NT2/D1 (cell line): ENCODE results near the gene C20orf141.
"Not testable (repeated sequence)": the region's sequence is repeated elsewhere in the genome, so short reads cannot be mapped to it uniquely, and the experiment has no call there.

Experiments
- DNase-seq: peaks from one replicate; pipeline ENCODE4 v3.0.0-alpha.2; 2011; ENCODE audit warnings: low read depth, low spot score
- H3K27me3 ChIP-seq: 2 replicates; pipeline ENCODE4 v1.6.0; 2011; ENCODE audit warnings: mild to moderate bottlenecking; ENCODE audit not compliant: insufficient read length, insufficient read depth
- H3K36me3 ChIP-seq: 2 replicates; pipeline ENCODE4 v1.6.1; 2011; ENCODE audit warnings: mild to moderate bottlenecking, low read length, mixed read lengths; ENCODE audit not compliant: insufficient read depth, insufficient read length
- H3K4me1 ChIP-seq: 2 replicates; pipeline ENCODE4 v1.5.1; 2011; ENCODE audit not compliant: insufficient read depth, insufficient read length
- H3K4me3 ChIP-seq: 2 replicates; pipeline ENCODE4 v1.5.1; 2011; ENCODE audit warnings: low read depth; ENCODE audit not compliant: insufficient read length
- H3K9ac ChIP-seq: 2 replicates; pipeline ENCODE4 v1.6.0; 2011; ENCODE audit warnings: low read depth; ENCODE audit not compliant: insufficient read length
- H3K9me3 ChIP-seq: 2 replicates; pipeline ENCODE4 v1.5.1; 2011; ENCODE audit warnings: mild to moderate bottlenecking, low read length; ENCODE audit not compliant: insufficient read depth
- SUZ12 ChIP-seq: IDR thresholded peaks from 2 replicates; pipeline ENCODE4 v1.6.1; 2011; ENCODE audit not compliant: insufficient read length, insufficient read depth; ENCODE audit errors: extremely low read depth
- YY1 ChIP-seq: IDR thresholded peaks from 2 replicates; pipeline ENCODE4 v1.6.1; 2011; ENCODE audit not compliant: insufficient read length, insufficient read depth
- ZNF274 ChIP-seq: IDR thresholded peaks from 2 replicates; pipeline ENCODE4 v1.6.1; 2011; ENCODE audit warnings: mild to moderate bottlenecking, low read depth, low read length

Gene C20orf141

DNA sequence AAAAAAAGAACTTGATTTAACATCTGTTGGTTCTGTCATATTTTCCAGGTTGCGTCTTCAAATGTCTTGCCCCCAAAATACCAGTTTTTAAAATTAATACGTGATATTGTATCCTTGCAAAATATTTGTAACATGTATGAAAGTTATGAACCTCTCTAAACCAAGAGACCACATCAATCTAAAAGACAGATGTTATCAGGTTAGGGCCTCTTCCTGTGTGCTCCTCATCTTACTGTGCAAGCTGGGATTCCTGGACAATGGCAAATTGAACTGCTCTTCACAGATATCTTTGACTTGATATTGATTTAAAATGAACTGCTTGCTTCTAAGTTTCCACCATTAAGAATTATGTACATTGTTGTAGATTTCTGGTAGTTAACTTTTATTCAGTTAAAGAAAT, 11.0 kb downstream of the C20orf141 start:
- no peak for DNase-seq
- no peaks in the 10 kb centered on the region for H3K36me3 ChIP-seq
- no peaks in the 10 kb centered on the region for H3K27me3 ChIP-seq
- H3K9ac ChIP-seq = no peak overlapping the region
- H3K4me1 ChIP-seq = no peaks in the 10 kb centered on the region
- H3K4me3 ChIP-seq = no peak overlapping the region
- no peak for TF ChIP-seq YY1
- no peak for TF ChIP-seq SUZ12
- no peak for TF ChIP-seq ZNF274
- no peaks in the 10 kb centered on the region for H3K9me3 ChIP-seq

DNA sequence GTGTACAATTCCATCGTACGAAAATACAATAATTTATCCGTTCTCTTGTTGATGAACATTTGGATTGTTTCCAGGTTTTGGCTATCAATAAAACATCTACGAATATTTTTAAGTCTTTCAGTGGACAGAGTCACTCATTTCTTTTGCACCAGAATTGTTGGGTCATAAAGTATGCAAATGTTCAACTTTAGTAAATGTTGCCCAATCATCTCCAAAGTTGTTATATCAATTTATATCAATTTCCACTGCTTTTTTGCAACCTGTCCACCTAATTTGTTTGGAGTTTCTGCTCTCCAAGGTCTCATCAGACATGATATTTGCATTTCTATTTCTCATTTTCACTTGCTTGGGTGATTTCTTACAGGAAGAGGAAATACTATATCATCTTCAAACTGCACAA, 11.9 kb downstream of the C20orf141 start:
- Histone ChIP-seq H3K9ac (no peak overlapping the region), H3K27me3 (no peaks in the 10 kb centered on the region), H3K4me3 (no peak overlapping the region), H3K4me1 (no peaks in the 10 kb centered on the region), H3K9me3 (no peaks in the 10 kb centered on the region), H3K36me3 (no peaks in the 10 kb centered on the region)
- TF ChIP-seq ZNF274 (no peak), SUZ12 (no peak), YY1 (no peak)
- no peak for DNase-seq

DNA sequence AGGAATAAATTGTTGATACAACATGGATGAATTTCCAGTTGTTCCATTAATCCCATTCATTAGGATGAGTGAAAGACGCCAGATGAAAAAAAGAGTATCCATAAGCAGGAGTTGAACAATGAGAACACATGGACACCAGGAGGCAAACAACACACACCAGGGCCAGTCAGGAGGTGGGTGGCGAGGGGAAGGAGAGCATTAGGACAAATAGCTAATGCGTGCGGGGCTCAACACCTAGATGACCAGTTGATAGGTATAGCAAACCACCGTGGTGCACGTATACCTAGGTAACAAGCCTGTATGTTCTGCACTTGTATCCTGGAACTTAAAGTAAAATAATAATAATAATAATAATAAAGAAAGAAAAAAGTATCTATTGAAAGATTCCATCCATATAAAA, 14.6 kb downstream of the C20orf141 start:
- TF ChIP-seq SUZ12 (no peak), YY1 (no peak), ZNF274 (no peak)
- Histone ChIP-seq H3K36me3 (peaks cover 4% of the 10 kb centered on the region), H3K4me3 (no peak overlapping the region), H3K27me3 (no peaks in the 10 kb centered on the region), H3K9me3 (no peaks in the 10 kb centered on the region), H3K9ac (no peak overlapping the region), H3K4me1 (no peaks in the 10 kb centered on the region)
- no peak for DNase-seq

DNA sequence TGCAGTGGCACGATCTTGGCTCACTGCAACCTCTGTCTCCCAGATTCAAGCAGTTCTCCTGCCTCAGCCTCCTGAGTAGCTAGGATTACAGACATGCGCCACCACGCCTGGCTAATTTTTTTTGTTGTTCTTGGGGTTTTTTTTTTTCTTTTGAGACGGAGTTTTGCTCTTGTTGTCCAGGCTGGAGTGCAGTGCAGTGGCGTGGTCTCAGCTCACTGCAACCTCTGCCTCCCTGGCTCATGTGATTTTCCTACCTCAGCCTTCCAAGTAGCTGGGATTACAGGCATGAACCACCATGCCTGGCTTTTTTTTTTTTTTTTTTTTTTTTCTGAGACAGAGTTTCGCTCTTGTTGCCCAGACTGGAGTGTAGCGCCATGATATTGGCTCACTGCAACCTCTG, 16.4 kb downstream of the C20orf141 start:
- not testable (repeated sequence) for H3K4me1 ChIP-seq, H3K9me3 ChIP-seq, H3K9ac ChIP-seq, DNase-seq, H3K27me3 ChIP-seq, H3K4me3 ChIP-seq
- peaks cover 15% of the 10 kb centered on the region for H3K36me3 ChIP-seq

DNA sequence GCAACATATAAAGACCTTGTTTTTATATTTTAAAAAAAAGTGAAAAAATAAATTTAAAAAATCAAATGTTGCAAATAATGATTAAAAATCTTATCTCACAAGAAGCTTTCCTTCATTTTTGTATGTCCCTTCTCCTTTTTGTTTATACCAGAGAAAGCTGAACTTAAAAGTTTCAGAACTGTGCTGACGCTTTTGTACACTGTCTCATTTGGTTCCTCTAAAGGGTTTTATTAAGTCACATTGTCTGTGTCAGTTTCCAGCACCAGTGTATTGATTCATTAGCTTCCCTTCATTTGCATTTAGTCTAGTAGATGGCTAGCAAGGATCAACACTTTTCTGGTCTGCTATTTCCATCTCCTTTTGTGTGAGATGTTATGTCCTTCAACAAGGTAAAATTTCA, 19.0 kb downstream of the C20orf141 start:
- Histone ChIP-seq H3K4me3 (no peak overlapping the region), H3K36me3 (peaks cover 36% of the 10 kb centered on the region), H3K9me3 (no peaks in the 10 kb centered on the region), H3K27me3 (no peaks in the 10 kb centered on the region), H3K4me1 (no peaks in the 10 kb centered on the region), H3K9ac (no peak overlapping the region)
- no peak for TF ChIP-seq ZNF274
- no peak for TF ChIP-seq YY1
- no peak for TF ChIP-seq SUZ12
- DNase-seq = no peak

DNA sequence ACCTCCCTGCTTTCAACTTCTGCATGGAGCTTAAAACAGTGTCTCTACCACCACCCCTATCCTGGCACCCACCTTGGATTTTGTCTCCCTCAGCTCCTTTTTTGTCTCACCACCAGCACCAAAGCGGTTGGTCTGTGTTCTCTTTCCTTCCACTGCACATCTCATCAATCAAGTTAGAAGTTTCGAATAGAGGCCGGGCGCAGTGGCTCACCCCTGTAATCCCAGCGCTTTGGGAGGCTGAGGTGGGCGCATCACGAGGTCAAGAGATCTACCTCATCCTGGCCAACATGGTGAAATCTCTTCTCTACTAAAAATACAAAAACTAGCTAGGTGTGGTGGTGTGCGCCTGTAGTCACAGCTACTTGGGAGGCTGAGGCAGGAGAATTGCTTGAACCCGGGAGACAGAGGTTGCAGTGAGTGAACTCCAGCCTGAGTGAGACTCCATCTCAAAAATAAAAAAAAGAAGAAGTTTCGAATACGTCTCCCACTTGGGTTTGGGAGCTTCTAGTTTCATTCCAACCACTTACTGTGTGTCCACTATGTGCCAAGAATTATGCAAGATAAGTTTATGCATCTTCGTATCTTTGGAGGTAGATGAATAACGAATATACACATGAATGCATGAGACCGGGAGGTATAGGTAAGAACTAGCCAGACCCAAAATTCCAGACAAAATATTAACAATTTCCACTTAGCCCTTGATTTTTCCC, 19.8 kb downstream of the C20orf141 start:
- Histone ChIP-seq H3K9ac (no peak overlapping the region), H3K27me3 (no peaks in the 10 kb centered on the region), H3K36me3 (peaks cover 42% of the 10 kb centered on the region), H3K4me3 (no peak overlapping the region), H3K4me1 (peaks cover 1% of the 10 kb centered on the region), H3K9me3 (no peaks in the 10 kb centered on the region)
- no peak for DNase-seq
- TF ChIP-seq ZNF274 (no peak), YY1 (no peak), SUZ12 (no peak)

DNA sequence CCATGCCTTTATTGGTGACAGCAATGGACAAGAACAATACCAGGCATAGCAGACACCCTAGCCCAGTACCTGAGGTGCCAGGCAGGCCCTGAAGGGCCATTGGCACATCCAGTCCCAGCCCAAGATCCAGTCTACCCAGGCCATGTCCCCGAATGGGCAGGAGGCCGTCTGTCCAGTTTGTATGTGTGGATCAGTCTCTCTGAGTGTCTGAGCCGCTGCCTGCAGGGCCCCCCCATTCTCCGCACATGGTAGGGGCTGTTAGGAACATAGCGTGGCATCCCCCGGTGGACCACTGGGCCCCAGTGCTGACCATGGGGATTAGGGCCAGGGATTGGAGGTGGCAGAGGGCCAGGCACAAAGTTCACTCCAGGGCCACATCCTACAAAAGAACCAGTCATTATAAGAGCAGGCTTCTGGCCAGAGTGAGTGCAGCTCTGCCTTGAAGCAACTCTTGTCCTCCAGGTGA, 20.6 kb downstream of the C20orf141 start:
- Histone ChIP-seq H3K4me1 (peaks cover 5% of the 10 kb centered on the region), H3K9ac (no peak overlapping the region), H3K9me3 (no peaks in the 10 kb centered on the region), H3K4me3 (no peak overlapping the region), H3K27me3 (no peaks in the 10 kb centered on the region), H3K36me3 (peaks cover 44% of the 10 kb centered on the region)
- no peak for TF ChIP-seq SUZ12
- no peak for TF ChIP-seq ZNF274
- TF ChIP-seq YY1 = no peak
- no peak for DNase-seq

DNA sequence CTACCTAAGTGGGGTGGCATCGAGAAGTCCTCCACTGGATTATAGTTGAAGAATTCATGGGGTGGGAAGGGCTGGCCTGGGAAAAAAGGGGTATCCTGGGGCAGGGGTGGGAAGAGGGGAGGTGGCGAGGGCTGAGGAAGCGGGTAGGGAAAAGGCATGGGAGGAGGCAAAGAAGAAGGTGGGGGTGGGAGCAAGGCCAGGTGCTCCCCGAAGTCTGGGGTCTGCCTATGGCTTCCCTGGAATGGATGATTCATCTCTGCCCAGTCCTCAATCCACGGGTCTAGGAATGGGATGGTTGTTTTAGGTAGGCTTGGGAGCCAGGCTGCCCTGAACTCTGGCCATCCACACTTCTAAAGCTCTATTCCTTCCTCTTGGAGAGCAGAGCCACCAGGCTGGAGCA, 21.2 kb downstream of the C20orf141 start:
- Histone ChIP-seq H3K9me3 (no peaks in the 10 kb centered on the region), H3K9ac (no peak overlapping the region), H3K36me3 (peaks cover 44% of the 10 kb centered on the region), H3K4me3 (no peak overlapping the region), H3K27me3 (no peaks in the 10 kb centered on the region), H3K4me1 (peaks cover 5% of the 10 kb centered on the region)
- no peak for TF ChIP-seq SUZ12
- TF ChIP-seq ZNF274 = no peak
- no peak for TF ChIP-seq YY1
- DNase-seq = no peak
